Panc1 (cell line): Measurements from ENCODE around the gene SCN1B. TPM values are rescaled to one million over a fixed set of nuclear protein-coding genes. Genes with fewer than 3 reads are reported as not detected.

Experiments
- ATAC-seq: fragments of 200-7000 bp; cut with Tn5 transposase; 2 replicates; pipeline ENCODE4 v1.9.1; 2020; ENCODE audit warnings: mild to moderate bottlenecking, moderate library complexity
- BruUV-seq: library from RNA; stranded (reverse); fragments of 400-500 nt; replicated peaks from 2 replicates; lab custom pipeline; 2021; lab: Mats Ljungman, UMichigan
- CTCF ChIA-PET: fragments of 300-600 bp; sonication (Branson Sonifier 250); formaldehyde crosslinking; loops from one replicate; lab custom pipeline; 2022; ENCODE audit warnings: antibody characterized with exemption; lab: Charles Lee
- POLR2A ChIA-PET: fragments of 300-600 bp; sonication (Branson Sonifier 250); formaldehyde crosslinking; loops from one replicate; lab custom pipeline; 2022; ENCODE audit warnings: antibody characterized with exemption; lab: Charles Lee
- DNase-seq: peaks from one replicate; pipeline ENCODE4 v3.0.0-alpha.2; 2010; ENCODE audit warnings: low read depth, low spot score
- H3K27ac ChIP-seq: 2 replicates; pipeline ENCODE4 v1.5.1; 2011; ENCODE audit warnings: mild to moderate bottlenecking, low read length, inconsistent platforms
- H3K27me3 ChIP-seq: fragments of 200-500 bp; sonication (Bioruptor generic); 2 replicates; pipeline ENCODE4 v1.6.0; 2014; ENCODE audit warnings: low read length, inconsistent platforms; ENCODE audit not compliant: control insufficient read depth, insufficient read depth
- H3K36me3 ChIP-seq: fragments of 200-500 bp; sonication (Bioruptor generic); 2 replicates; pipeline ENCODE4 v1.5.1; 2014; ENCODE audit warnings: inconsistent platforms, mild to moderate bottlenecking, low read length, moderate library complexity; ENCODE audit not compliant: control insufficient read depth, insufficient read depth
- H3K4me1 ChIP-seq: 2 replicates; pipeline ENCODE4 v1.5.1; 2011; ENCODE audit warnings: inconsistent platforms, mild to moderate bottlenecking, low read length, moderate library complexity; ENCODE audit not compliant: control insufficient read depth, insufficient read depth
- H3K4me3 ChIP-seq, 2 experiments: 2 replicates each; pipeline ENCODE4 v1.5.1; 2011 to 2012; ENCODE audit warnings: low read depth in 2 of 2, low read length in 2 of 2, mild to moderate bottlenecking in 2 of 2, inconsistent platforms in 1 of 2, moderate library complexity in 1 of 2
- H3K9me3 ChIP-seq: fragments of 200-500 bp; sonication (Bioruptor generic); 2 replicates; pipeline ENCODE4 v1.5.1; 2014; ENCODE audit warnings: low read depth, mild to moderate bottlenecking, inconsistent platforms, low read length, moderate library complexity; ENCODE audit not compliant: control insufficient read depth, insufficient read depth
- POLR2AphosphoS5 ChIP-seq: IDR thresholded peaks from 2 replicates; pipeline ENCODE4 v1.6.1; 2012; ENCODE audit warnings: mild to moderate bottlenecking, low read depth, low read length, moderate library complexity
- SIN3A ChIP-seq: IDR thresholded peaks from 2 replicates; pipeline ENCODE4 v1.6.1; 2012; ENCODE audit warnings: low read depth, mild to moderate bottlenecking, low read length, moderate library complexity, borderline replicate concordance; ENCODE audit not compliant: insufficient read depth
- TCF7L2 ChIP-seq: IDR thresholded peaks from 2 replicates; pipeline ENCODE4 v1.6.1; 2011; ENCODE audit warnings: mild to moderate bottlenecking, low read depth, low read length, inconsistent platforms
- in situ Hi-C: cut with HindIII; loops from 2 replicates; pipeline ENCODE4 v1.10.0; 2016; ENCODE audit warnings: low sequenced_read_pairs, low pct_unique_long_range_greater_than_20kb
- intact Hi-C: fragments of 100-400 bp; cut with micrococcal nuclease; formaldehyde crosslinking; loops from one replicate; pipeline ENCODE4 v1.10.0; 2022; ENCODE audit not compliant: unreplicated experiment
- total RNA-seq: library from RNA; stranded (reverse); gene quantifications from one replicate; pipeline ENCODE4 v1.2.1, GENCODE V29; 2021; ENCODE audit not compliant: unreplicated experiment
- TF ChIP-seq, protein P1 (sequence below), 2 experiments: IDR thresholded peaks; 2 replicates each; pipeline ENCODE4 v1.6.1; 2011 to 2012; ENCODE audit warnings: low read depth in 2 of 2, control low read depth in 1 of 2, low read length in 1 of 2, mild to moderate bottlenecking in 1 of 2, moderate library complexity in 1 of 2; ENCODE audit not compliant: insufficient read depth in 1 of 2
- TF ChIP-seq, protein P2 (sequence below): fragments of 450-650 bp; IDR thresholded peaks from 2 replicates; pipeline ENCODE4 v1.5.1; 2017; ENCODE audit warnings: mild to moderate bottlenecking

SCN1B gene
- total RNA-seq, 1 experiment from 2014 or later, result 4.6 TPM

DNA sequence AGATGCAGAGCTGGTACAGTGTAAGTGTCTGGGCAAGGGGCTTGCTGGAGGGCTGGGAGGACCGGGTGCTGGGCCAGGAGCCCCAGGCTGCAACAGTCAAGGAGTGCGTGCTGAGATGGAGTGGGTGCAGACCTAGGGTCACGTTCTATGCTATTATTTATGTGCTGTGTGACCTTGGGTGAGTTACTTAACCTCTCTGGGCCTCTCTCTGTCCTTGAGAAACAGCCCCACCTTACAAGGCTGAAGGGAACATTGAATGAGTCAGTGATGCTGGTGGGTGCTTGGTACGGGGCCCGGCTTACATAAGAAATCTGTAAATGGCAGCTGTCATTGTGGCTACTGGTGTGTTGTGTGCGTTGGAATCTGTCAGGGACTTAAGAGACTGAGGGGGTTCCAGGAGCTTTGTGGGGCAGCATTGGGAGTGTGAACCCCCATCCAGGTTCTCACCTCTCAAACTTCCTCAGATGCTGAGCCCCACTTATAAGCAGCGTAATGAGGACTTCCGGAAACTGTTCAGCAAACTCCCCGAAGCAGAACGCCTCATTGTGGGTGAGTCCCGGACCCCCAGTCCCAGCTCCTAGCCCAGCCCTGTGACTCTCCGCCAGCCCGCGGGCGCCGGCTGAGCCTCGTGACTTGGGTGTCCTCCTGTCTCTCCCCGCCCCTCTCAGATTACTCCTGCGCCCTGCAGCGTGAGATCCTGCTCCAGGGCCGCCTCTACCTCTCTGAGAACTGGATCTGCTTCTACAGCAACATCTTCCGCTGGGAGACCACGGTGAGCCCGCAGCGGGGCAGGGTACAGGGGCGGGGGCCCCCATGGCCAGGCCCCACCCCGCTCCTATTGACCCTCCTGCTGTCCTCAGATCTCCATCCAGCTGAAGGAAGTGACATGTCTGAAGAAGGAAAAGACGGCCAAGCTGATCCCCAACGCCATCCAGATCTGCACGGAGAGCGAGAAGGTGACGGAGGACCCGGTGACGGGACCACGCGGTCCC, 20.6 kb upstream of the SCN1B start:
- Histone ChIP-seq H3K4me1 (peaks cover 8% of the 10 kb centered on the region), H3K27me3 (no peaks in the 10 kb centered on the region), H3K27ac (no peak overlapping the region), H3K36me3 (no peaks in the 10 kb centered on the region), H3K9me3 (no peaks in the 10 kb centered on the region), H3K4me3 (no peak overlapping the region)
- ATAC-seq, result no peak
- TF ChIP-seq SIN3A (no peak), TCF7L2 (no peak), POLR2AphosphoS5 (no peak)
- TF ChIP-seq, protein P1, sequence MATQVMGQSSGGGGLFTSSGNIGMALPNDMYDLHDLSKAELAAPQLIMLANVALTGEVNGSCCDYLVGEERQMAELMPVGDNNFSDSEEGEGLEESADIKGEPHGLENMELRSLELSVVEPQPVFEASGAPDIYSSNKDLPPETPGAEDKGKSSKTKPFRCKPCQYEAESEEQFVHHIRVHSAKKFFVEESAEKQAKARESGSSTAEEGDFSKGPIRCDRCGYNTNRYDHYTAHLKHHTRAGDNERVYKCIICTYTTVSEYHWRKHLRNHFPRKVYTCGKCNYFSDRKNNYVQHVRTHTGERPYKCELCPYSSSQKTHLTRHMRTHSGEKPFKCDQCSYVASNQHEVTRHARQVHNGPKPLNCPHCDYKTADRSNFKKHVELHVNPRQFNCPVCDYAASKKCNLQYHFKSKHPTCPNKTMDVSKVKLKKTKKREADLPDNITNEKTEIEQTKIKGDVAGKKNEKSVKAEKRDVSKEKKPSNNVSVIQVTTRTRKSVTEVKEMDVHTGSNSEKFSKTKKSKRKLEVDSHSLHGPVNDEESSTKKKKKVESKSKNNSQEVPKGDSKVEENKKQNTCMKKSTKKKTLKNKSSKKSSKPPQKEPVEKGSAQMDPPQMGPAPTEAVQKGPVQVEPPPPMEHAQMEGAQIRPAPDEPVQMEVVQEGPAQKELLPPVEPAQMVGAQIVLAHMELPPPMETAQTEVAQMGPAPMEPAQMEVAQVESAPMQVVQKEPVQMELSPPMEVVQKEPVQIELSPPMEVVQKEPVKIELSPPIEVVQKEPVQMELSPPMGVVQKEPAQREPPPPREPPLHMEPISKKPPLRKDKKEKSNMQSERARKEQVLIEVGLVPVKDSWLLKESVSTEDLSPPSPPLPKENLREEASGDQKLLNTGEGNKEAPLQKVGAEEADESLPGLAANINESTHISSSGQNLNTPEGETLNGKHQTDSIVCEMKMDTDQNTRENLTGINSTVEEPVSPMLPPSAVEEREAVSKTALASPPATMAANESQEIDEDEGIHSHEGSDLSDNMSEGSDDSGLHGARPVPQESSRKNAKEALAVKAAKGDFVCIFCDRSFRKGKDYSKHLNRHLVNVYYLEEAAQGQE (IDR thresholded peaks at IDR 0.05; ENCODE audit: insufficient read depth in 1 of 2, low read depth in 2 of 2, low read length in 1 of 2), result no peak
- TF ChIP-seq, protein P2, sequence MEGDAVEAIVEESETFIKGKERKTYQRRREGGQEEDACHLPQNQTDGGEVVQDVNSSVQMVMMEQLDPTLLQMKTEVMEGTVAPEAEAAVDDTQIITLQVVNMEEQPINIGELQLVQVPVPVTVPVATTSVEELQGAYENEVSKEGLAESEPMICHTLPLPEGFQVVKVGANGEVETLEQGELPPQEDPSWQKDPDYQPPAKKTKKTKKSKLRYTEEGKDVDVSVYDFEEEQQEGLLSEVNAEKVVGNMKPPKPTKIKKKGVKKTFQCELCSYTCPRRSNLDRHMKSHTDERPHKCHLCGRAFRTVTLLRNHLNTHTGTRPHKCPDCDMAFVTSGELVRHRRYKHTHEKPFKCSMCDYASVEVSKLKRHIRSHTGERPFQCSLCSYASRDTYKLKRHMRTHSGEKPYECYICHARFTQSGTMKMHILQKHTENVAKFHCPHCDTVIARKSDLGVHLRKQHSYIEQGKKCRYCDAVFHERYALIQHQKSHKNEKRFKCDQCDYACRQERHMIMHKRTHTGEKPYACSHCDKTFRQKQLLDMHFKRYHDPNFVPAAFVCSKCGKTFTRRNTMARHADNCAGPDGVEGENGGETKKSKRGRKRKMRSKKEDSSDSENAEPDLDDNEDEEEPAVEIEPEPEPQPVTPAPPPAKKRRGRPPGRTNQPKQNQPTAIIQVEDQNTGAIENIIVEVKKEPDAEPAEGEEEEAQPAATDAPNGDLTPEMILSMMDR, result no peak
- intact Hi-C loops (loop anchor here (5.0 kb wide), 1 partner anchor 37 kb away; no protein-coding TSS in a partner anchor), in situ Hi-C loops (no loop called here)
- ChIA-PET POLR2A (no interaction called here), CTCF (no interaction called here)
- DNase-seq, result no peak
- no TSS peak for BruUV-seq

DNA sequence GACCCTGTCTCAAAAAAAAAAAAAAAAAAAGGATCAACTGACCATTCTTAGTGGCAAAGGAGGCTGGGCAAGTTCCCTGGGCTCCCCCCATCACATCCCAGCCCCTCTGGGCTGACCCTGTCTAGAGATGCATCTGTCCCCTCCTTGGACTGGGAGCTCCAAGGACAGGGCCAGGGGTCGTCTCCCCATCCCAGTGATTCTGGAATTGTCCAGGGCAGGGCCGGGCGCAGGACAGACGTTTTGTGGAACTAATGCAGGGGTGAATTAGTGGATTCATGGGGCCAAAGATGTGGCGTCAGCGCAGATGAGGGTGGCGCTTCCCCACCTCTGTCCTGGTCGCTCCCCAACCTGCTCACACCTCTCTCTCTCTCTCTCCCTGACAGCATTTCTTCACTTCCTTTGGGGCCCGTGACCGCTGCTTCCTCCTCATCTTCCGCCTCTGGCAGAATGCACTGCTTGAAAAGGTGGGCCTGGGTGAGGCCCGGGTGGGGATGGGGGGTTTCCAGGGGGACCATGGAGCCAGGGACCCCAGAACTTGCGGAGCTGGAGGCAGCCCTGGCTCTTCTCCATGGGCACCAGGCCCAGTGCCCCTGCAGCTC, 19.1 kb upstream of the SCN1B start:
- H3K9me3 ChIP-seq, result no peaks in the 10 kb centered on the region
- no peak overlapping the region for H3K27ac ChIP-seq
- H3K4me3 ChIP-seq, result no peak overlapping the region
- intact Hi-C loops (loop anchor here (5.0 kb wide), 1 partner anchor 39 kb away; no protein-coding TSS in a partner anchor), in situ Hi-C loops (no loop called here)
- DNase-seq (no peak), ATAC-seq (no peak)
- no peak for TF ChIP-seq TCF7L2
- no peaks in the 10 kb centered on the region for H3K36me3 ChIP-seq
- BruUV-seq, result no TSS peak
- ChIA-PET POLR2A (no interaction called here), CTCF (interaction anchor here (0.7 kb wide), 1 partner anchor 37 kb away, joined by 3 read pairs; no protein-coding TSS in a partner anchor)
- H3K27me3 ChIP-seq, result no peaks in the 10 kb centered on the region
- H3K4me1 ChIP-seq, result peaks cover 2% of the 10 kb centered on the region
